ENCODE measurements around the gene PGM3. TPM values are rescaled to one million over a fixed set of nuclear protein-coding genes. Genes with fewer than 3 reads are reported as not detected.

PGM3 gene
- total RNA-seq (2022; extraction: Qiagen RNA extraction; ENCODE audit: low read depth) = 20.7 to 35.1 TPM (median 28.0 TPM) in 5 replicates

DNA sequence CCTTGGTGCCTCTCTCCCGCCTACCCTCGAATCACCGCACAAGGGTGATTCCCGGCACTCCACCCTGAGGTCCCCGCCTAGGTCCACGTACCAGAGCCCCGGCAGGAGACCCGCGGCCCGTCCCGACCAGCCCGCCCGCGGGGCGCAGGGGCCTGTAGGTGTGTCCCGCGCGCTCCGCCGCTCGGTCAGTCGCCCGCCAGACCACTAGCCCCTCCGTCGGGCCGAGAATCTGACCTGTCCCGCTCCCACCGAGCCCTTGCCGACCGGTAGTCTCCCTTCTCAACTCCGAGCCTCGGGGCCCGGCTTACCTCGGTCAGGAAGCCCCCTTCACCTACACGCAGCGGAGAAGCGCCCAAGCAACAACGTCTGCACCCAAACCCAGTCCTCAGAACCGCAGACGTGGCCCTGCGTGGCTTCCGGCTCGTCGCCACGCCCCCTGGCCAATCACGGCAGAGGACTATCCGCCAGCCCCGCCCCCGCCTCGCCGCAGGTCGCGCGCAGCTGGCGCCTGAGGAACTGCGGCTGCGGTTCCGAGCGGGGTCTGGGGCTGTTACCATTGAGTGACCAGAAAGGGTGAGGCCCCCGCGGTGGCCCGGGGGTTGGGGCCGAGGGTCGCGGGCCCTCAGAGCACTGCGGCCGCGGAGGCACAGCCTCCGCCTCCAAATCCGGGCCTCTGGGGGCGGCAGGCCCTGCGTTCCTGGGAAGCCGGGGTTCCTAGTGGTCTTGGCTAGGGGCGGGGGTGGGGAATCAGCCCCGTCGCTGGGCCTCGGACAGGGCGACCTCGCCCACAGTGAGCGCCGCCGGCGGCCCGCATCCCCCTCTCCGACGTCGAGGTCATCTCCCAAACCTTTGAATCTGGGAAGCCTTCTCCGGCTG is at the start of gene PGM3, which contains the start of gene RWDD2A:
TSS of gene PGM3 (minus strand) at position 395 of the 876 bp plus-strand sequence. CDS start 2,253 bp downstream, outside the sequence.
TSS of gene RWDD2A (plus strand) at position 487 of the 876 bp plus-strand sequence. CDS start 1,095 bp downstream, outside the sequence.

Other genes with a start within 250 kb of the PGM3 start
- gene UBE3D, start 127.4 kb downstream of the PGM3 start, total RNA-seq (2022; extraction: Qiagen RNA extraction; ENCODE audit: low read depth) = 3.3 to 3.9 TPM (median 3.8 TPM) in 5 replicates
- gene DOP1A, start 125.6 kb downstream of the PGM3 start, total RNA-seq (2022; extraction: Qiagen RNA extraction; ENCODE audit: low read depth) = 2.2 to 3.5 TPM (median 2.8 TPM) in 5 replicates
- gene RWDD2A, start 92 bp upstream of the PGM3 start, total RNA-seq (2022; extraction: Qiagen RNA extraction; ENCODE audit: low read depth) = 1.3 to 2.0 TPM (median 1.8 TPM) in 5 replicates
- gene ME1, start 237.8 kb upstream of the PGM3 start, total RNA-seq (2022; extraction: Qiagen RNA extraction; ENCODE audit: low read depth) = 38.0 to 43.1 TPM (median 40.1 TPM) in 5 replicates